Measurements from ENCODE around the gene RHEX. TPM values are rescaled to one million over a fixed set of nuclear protein-coding genes. Genes with fewer than 3 reads are reported as not detected.
"Not testable (repeated sequence)": the region's sequence is repeated elsewhere in the genome, so short reads cannot be mapped to it uniquely, and the experiment has no call there.

Gene RHEX
- total RNA-seq, 2 donors from 2014 or later, result 0.86 TPM; not detected in 1

DNA sequence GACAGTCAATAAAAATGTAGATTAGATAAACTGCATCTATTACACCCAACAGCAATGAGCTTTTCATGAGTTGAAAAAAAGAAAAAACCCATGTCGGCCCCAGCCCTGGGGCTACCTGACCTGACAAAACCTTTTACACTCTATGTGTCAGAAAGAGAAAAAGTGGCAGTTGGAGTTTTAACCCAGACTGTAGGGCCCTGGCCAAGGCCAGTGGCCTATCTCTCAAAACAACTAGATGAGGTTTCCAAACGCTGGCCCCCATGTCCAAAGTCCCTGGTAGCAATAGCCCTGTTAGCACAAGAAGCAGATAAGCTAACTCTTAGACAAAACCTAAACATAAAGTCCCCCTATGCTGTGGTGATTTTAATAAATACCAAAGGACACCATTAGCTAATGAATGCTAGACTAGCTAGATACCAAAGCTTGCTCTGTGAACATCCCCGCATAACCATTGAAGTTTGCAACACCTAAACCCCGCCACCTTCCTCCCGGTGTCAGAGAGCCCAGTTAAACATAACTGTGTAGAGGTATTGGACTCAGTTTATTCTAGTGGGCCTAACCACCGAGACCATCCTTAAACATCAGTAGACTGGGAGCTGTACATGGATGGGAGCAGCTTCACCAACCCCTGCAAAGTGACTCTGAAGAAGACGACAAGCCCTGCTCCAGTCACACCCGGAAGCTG is 2.8 kb downstream of the RHEX start:
- not testable (repeated sequence) for DNase-seq (ENCODE audit: low spot score); H3K9me3 Mint-ChIP-seq; H3K4me3 Mint-ChIP-seq; ATAC-seq; H3K36me3 Mint-ChIP-seq
- peak overlapping the region in 1 of 2 donors; percentile 28 for H3K27ac Mint-ChIP-seq
- H3K27me3 Mint-ChIP-seq, result peaks cover 5 to 15% of the 10 kb centered on the region in 2 donors
- H3K4me1 Mint-ChIP-seq (ENCODE audit: low read depth in 2 of 2), result peaks cover 12 to 14% of the 10 kb centered on the region in 2 donors

DNA sequence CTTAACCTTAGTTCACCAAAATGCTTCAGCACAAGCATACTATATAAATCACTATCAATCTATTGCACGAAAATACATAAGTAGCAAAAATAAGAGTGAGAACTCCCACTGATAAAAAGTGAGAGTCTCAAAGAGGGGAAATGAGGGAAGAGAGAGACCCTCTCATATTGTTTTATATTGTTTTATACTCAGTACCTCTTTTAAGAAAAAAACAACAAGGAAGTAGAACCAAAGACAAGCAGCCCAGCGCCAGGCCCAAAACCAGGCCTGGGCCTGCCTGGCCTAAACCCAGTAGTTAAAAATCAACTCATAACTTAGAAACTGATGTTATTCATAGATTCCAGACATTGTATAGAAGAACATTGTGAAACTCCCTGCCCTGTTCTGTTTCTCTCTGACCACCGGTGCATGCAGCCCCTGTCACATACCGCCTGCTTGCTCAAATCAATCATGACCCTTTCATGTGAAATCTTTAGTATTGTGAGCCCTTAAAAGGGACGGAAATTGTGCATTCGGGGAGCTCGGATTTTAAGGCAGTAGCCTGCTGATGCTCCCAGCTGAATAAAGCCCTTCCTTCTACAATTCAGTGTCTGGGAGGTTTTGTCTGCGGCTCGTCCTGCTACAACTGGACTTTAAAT is 5.4 kb downstream of the RHEX start:
- H3K27me3 Mint-ChIP-seq; H3K4me1 Mint-ChIP-seq (ENCODE audit: low read depth in 2 of 2); H3K9me3 Mint-ChIP-seq; ATAC-seq; H3K36me3 Mint-ChIP-seq; H3K27ac Mint-ChIP-seq; H3K4me3 Mint-ChIP-seq; DNase-seq (ENCODE audit: low spot score): not testable (repeated sequence)

DNA sequence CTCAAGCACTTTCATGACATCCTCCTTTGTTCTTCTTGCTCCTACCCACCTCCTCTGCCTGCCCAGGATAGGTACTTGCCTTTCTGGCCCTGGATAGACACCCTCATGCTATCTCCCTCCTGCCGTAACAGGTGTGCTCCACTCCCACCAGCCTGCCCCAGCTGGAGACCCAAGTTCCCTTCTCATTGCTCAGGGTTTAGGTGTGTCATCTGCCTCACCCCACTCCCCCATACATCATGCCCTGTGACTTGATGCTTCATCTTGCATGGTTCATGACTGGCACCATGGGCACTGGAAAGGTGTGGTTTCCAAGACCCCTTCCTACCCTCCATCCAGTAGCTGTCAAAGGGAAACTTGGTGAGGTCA is 5.9 kb downstream of the RHEX start:
- peaks cover 0 to 9% of the 10 kb centered on the region in 2 donors for H3K27me3 Mint-ChIP-seq
- ATAC-seq (no peak), DNase-seq (ENCODE audit: low spot score) (no peak)
- H3K4me3 Mint-ChIP-seq, result no peak overlapping the region
- H3K9me3 Mint-ChIP-seq, result no peaks in the 10 kb centered on the region
- H3K4me1 Mint-ChIP-seq (ENCODE audit: low read depth in 2 of 2), result no peaks in the 10 kb centered on the region
- H3K36me3 Mint-ChIP-seq, result no peaks in the 10 kb centered on the region
- H3K27ac Mint-ChIP-seq, result no peak overlapping the region

DNA sequence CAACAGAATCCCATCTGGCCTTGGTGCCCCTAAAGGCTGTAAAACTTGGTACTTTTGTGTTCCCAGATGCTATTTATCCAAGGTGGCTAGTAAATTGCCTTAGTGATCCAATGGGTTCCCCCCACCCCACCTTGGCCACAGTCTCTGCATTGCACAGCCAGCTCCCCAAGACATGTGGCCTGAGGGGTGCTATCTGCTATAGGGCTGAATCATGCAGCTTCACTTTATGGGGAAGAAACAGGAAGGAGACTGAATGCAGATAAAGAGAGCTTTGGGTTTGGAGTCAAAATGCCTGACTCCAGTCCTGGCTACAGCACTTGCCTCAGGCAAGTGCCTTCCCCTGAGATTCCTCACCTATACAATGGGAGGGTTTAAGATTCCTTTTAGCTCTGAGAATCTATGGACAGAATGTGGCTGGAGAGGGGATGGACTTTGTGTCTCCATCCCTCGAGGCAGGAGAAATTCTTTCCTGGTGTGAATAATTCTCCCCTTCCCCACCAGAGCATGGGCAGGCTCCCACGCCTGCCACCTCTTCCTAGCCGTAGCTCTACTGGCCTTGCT is 6.5 kb downstream of the RHEX start:
- no peaks in the 10 kb centered on the region for H3K4me1 Mint-ChIP-seq (ENCODE audit: low read depth in 2 of 2)
- ATAC-seq (no peak), DNase-seq (ENCODE audit: low spot score) (no peak)
- no peak overlapping the region for H3K4me3 Mint-ChIP-seq
- no peaks in the 10 kb centered on the region for H3K9me3 Mint-ChIP-seq
- H3K36me3 Mint-ChIP-seq, result no peaks in the 10 kb centered on the region
- H3K27me3 Mint-ChIP-seq, result peaks cover 0 to 9% of the 10 kb centered on the region in 2 donors
- H3K27ac Mint-ChIP-seq, result no peak overlapping the region

DNA sequence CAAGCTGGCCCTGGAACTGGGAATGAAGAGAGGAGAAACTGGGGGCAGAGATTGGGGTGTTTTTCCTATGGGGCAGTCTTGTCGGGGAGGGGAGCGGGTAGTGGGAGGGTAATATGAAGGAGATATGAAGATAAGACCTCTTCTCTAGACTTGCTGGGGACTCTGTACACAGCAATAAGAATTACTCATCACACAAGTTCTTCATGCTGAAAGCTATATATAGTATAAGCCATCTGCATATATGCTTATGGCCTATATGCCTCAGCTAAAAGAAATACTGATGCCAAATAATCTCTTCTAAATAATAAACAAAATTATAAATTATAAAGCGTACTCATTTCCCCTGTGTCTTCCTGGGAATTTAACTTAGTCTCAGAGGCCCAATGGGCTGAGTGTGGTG is 7.9 kb downstream of the RHEX start:
- Mint-ChIP-seq H3K36me3 (no peaks in the 10 kb centered on the region), H3K4me3 (no peak overlapping the region), H3K27me3 (peaks cover 0 to 9% of the 10 kb centered on the region in 2 donors), H3K4me1 (ENCODE audit: low read depth in 2 of 2) (no peaks in the 10 kb centered on the region), H3K9me3 (no peaks in the 10 kb centered on the region), H3K27ac (no peak overlapping the region)
- DNase-seq (ENCODE audit: low spot score) (no peak), ATAC-seq (no peak)

DNA sequence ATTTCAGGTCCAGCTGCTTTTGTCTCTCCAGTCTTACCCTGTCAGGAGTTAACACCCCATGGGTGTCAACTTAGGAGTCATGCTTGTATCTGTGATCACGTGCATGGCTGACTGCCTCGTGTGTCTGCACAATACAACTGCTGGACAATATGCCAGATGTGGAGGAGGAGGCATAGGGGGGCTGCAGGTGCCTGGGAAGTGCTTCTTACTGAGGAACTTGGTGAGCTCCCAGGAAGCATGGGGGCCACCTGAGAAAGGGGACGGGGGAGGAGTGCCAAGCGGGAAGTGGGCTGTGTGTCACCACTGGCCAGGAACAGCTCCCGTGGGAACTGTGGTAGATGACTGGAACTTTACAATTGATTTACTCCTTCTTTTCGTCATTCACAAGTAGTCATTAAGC is 9.5 kb downstream of the RHEX start:
- peaks cover 5 to 6% of the 10 kb centered on the region in 2 donors for H3K27me3 Mint-ChIP-seq
- H3K9me3 Mint-ChIP-seq, result no peaks in the 10 kb centered on the region
- H3K4me3 Mint-ChIP-seq, result no peak overlapping the region
- H3K4me1 Mint-ChIP-seq (ENCODE audit: low read depth in 2 of 2), result peaks cover 0 to under 1% of the 10 kb centered on the region in 2 donors
- H3K36me3 Mint-ChIP-seq, result no peaks in the 10 kb centered on the region
- ATAC-seq, result no peak
- DNase-seq (ENCODE audit: low spot score), result no peak
- H3K27ac Mint-ChIP-seq, result no peak overlapping the region

DNA sequence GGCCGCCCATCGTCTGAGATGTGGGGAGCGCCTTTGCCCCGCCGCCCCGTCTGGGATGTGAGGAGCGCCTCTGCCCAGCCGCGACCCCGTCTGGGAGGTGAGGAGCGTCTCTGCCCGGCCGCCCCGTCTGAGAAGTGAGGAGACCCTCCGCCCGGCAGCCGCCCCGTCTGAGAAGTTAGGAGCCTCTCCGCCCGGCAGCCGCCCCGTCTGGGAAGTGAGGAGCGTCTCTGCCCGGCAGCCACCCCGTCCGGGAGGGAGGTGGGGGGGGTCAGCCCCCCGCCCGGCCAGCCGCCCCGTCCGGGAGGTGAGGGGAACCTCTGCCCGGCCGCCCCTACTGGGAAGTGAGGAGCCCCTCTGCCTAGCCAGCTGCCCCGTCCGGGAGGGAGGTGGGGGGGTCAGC is 11.0 kb downstream of the RHEX start:
- DNase-seq (ENCODE audit: low spot score); H3K27ac Mint-ChIP-seq; H3K9me3 Mint-ChIP-seq; H3K4me3 Mint-ChIP-seq; ATAC-seq; H3K36me3 Mint-ChIP-seq; H3K4me1 Mint-ChIP-seq (ENCODE audit: low read depth in 2 of 2): not testable (repeated sequence)
- peaks cover 13 to 14% of the 10 kb centered on the region in 2 donors for H3K27me3 Mint-ChIP-seq

DNA sequence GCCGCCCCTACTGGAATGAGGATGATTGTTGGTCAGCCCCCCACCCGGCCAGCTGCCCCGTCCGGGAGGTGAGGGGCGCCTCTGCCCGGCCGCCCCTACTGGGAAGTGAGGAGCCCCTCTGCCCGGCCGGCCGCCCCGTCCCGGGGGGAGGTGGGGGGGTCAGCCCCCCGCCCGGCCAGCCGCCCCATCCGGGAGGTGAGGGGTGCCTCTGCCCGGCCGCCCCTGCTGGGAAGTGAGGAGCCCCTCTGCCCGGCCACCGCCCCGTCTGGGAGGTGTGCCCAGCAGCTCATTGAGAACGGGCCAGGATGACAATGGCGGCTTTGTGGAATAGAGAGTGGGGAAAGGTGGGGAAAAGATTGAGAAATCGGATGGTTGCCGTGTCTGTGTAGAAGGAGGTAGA is 11.5 kb downstream of the RHEX start:
- DNase-seq (ENCODE audit: low spot score); H3K27ac Mint-ChIP-seq; H3K36me3 Mint-ChIP-seq; ATAC-seq; H3K4me3 Mint-ChIP-seq; H3K9me3 Mint-ChIP-seq; H3K4me1 Mint-ChIP-seq (ENCODE audit: low read depth in 2 of 2): not testable (repeated sequence)
- H3K27me3 Mint-ChIP-seq, result peaks cover 13 to 14% of the 10 kb centered on the region in 2 donors

DNA sequence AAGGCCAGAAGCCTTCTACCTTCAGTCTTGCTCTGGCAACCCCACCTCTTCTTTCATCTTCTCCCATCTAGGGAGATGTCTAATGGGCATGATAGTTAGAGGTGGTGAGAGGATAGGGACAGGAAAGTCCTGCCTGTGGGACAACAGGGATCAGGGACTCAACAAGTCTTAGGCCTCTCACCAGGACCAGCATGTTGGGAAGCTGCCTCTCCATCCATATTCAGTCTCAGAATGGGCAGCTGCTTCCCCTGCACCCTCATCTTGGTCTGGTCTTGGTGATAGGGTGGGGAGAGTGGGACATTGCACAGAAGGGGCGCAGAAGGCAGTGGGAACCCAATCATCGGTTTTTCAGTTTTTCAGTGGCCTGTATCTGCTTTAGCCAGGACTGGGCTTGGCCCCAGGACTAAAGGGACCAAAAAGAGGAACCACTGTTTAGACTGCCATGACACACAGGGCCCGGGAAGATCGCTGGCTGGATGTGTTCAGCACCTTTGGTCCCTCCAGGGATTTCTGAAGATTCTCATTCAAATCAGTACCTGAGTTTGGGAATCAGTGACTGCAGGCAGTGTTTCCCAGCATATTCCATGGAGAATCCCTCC is 12.7 kb downstream of the RHEX start:
- Mint-ChIP-seq H3K27me3 (peaks cover 10 to 14% of the 10 kb centered on the region in 2 donors), H3K27ac (no peak overlapping the region)

DNA sequence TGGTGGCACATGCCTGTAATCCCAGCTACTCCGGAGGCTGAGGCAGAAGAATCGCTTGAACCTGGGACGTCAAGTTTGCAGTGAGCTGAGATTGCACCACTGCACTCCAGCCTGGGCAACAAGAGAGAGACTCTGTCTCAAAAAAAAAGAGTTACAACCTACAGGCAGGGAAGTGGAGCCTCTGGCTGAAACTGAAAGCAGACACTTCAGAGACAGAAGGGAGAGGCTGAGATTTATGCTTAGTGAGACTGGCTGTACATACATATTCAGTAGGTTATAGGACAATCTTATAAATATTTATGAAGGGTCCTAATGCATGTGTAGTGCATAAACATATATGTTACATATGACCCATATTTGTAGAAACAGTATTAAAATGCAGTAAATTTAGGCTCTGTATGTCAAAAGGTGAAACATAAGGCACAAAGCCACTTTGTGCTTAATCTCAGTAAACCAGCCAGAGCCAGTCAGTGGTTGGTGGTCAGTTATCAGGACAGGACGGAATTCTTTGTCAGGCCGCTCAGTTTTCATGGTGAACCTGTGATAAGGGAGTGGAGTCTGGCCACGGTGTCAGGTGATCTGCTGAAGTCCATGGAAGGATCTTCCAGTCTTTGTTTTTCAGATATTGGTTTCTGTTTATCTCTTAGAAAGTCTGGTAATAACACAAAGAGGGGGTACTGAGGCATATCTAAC is 13.7 kb downstream of the RHEX start:
- peaks cover 10 to 14% of the 10 kb centered on the region in 2 donors for H3K27me3 Mint-ChIP-seq
- H3K4me1 Mint-ChIP-seq (ENCODE audit: low read depth in 2 of 2), result peaks cover 0 to 3% of the 10 kb centered on the region in 2 donors
- H3K36me3 Mint-ChIP-seq, result no peaks in the 10 kb centered on the region
- H3K9me3 Mint-ChIP-seq, result no peaks in the 10 kb centered on the region
- no peak overlapping the region for H3K4me3 Mint-ChIP-seq
- no peak for DNase-seq (ENCODE audit: low spot score)
- H3K27ac Mint-ChIP-seq, result no peak overlapping the region
- ATAC-seq, result peak in 1 of 2 donors; percentile 44

More for the DNA sequence above, 12.7 kb downstream of the RHEX start:
- H3K4me1 Mint-ChIP-seq (ENCODE audit: low read depth in 2 of 2), result peaks cover 0 to 3% of the 10 kb centered on the region in 2 donors
- DNase-seq (ENCODE audit: low spot score) (no peak), ATAC-seq (no peak)
- no peaks in the 10 kb centered on the region for H3K9me3 Mint-ChIP-seq
- H3K4me3 Mint-ChIP-seq, result no peak overlapping the region
- no peaks in the 10 kb centered on the region for H3K36me3 Mint-ChIP-seq

DNA sequence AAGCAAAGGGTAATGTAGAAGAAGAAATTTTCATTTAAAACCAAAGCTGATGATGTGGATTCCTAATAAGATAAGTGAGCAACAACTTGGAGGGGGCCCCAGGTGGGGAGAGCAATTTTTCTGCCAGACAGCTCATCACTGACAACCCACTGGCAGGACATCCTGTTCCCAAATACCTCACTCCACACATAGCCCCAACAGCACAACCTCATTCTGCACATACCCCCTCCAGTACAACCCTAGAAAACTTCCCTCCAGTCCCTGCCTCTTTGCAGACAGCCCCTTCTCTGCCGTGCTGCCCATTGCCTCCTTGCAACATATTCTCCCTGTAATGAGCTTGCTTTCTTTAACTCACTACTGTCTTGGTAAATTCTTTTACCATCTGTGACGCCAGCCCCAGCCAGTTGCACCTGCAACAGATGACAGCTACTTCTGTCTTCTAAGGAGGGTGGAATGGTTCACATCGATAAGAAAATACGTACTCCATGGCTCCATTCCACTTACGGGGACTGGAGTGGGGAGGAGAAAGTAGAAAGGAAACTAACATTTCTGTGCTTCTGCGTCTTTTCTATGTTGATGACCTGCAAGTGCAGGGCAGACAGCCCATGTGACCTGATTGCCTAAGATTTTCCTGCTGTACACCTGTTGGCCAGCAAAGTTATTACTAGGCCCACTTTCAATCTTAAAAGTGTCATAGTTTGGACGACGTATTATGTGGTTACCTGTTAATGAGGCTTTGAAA is 14.7 kb downstream of the RHEX start:
- ATAC-seq, result no peak
- no peak overlapping the region for H3K27ac Mint-ChIP-seq

DNA sequence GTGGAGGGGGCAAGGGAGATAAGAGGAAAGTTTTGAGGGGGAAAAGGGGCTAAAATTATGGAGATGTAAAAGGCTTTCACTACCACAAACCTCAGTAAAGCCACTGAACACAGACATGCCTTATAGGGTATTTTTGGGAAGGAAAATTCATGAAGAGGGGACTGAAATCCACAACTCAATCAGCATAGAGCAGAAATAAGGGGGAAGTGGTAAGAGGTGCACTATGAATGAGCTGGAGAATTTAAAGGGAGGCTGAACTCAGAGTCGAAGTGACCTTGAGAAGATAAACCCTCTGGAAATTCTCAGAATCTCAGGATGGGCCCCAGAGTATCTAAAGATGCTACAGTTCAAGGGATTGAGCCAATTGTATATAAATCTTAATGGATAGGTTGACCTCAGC is 15.3 kb downstream of the RHEX start:
- Mint-ChIP-seq H3K27ac (no peak overlapping the region), H3K4me3 (no peak overlapping the region), H3K27me3 (peaks cover 10 to 14% of the 10 kb centered on the region in 2 donors), H3K9me3 (no peaks in the 10 kb centered on the region), H3K4me1 (ENCODE audit: low read depth in 2 of 2) (peaks cover 0 to 3% of the 10 kb centered on the region in 2 donors), H3K36me3 (no peaks in the 10 kb centered on the region)
- no peak for ATAC-seq
- no peak for DNase-seq (ENCODE audit: low spot score)

More for the DNA sequence above, 14.7 kb downstream of the RHEX start:
- DNase-seq (ENCODE audit: low spot score), result no peak
- H3K4me1 Mint-ChIP-seq (ENCODE audit: low read depth in 2 of 2), result peaks cover 0 to 3% of the 10 kb centered on the region in 2 donors
- no peaks in the 10 kb centered on the region for H3K9me3 Mint-ChIP-seq
- peaks cover 10 to 14% of the 10 kb centered on the region in 2 donors for H3K27me3 Mint-ChIP-seq
- no peaks in the 10 kb centered on the region for H3K36me3 Mint-ChIP-seq
- H3K4me3 Mint-ChIP-seq, result no peak overlapping the region

DNA sequence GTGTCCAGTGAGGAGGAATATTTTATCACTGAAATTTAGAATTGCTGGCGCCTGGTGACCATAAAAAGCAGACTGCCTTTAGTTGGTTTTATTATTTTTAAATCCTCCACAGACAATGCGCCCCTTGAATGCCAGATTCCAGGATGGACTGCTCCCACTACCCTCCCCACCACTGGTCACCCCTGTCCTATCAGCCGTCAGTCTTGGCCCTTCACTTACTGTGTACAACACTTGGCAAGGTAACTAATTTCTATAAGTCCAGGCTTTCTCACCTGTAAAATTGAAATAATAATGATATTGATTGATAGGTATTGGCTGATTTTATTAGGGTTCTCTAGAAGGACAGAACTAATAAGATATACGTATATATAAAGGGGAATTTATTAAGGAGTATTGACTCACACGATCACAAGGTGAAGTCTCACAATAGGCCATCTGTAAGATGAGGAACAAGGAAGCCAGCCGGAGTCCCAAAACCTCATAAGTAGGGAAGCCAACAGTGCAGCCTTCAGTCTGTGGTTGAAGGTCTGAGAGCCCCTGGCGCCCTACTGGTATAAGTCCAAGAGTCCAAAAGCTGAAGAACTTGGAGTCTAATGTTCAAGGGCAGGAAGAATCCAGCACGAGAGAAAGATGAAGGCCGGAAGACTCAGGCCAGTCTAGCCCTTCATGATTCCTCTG is 17.8 kb downstream of the RHEX start:
- Mint-ChIP-seq H3K27ac (no peak overlapping the region), H3K4me3 (no peak overlapping the region), H3K27me3 (peaks cover 14 to 28% of the 10 kb centered on the region in 2 donors), H3K36me3 (no peaks in the 10 kb centered on the region), H3K4me1 (ENCODE audit: low read depth in 2 of 2) (peaks cover 0 to 3% of the 10 kb centered on the region in 2 donors), H3K9me3 (no peaks in the 10 kb centered on the region)
- ATAC-seq, result no peak
- no peak for DNase-seq (ENCODE audit: low spot score)
